ENCODE data around the gene RAPGEF3. TPM values are rescaled to one million over a fixed set of nuclear protein-coding genes. Genes with fewer than 3 reads are reported as not detected.

RAPGEF3 gene
- total and polyA plus RNA-seq, 2 donors (not counting 1 experiment from before 2014, with no cell fraction given), result 1.8 to 5.2 TPM

DNA sequence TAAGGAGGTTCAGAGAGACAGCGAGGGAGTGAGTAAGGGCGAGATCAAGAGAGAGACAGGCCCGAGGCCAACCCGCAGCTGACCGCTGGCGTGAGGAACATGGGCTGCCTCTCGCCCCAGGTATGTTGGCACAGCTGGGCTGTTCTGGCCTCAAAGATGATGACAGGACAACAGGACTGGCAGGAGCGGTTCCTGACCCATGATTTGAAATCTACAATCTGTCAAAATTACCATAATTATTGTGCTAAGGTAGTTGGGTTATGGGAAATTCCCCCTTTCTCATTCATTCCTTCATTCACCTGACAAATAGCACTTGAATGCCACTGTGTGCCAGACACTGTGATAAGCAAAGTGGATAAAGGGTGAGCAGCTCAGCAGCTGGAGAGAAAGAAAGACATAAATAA, 28.3 kb downstream of the RAPGEF3 start:
- CTCF ChIA-PET, result interaction anchor here (0.7 to 11.6 kb wide), 5 partner anchors 12 to 37 kb away, joined by 3 to 130 read pairs (median 3); no protein-coding TSS in a partner anchor
- Mint-ChIP-seq H3K27me3 (no peaks in the 10 kb centered on the region), H3K9me3 (ENCODE audit: insufficient read depth) (no peaks in the 10 kb centered on the region), H3K27ac (no peak overlapping the region), H3K4me1 (peaks cover 15% of the 10 kb centered on the region), H3K4me3 (no peak overlapping the region)
- H3K9ac ChIP-seq (ENCODE audit: low read length), result no peak overlapping the region
- no peak overlapping the region for H3K4me2 ChIP-seq (replicated peaks; ENCODE audit: low read depth, low read length, poor library complexity, severe bottlenecking)
- no peaks in the 10 kb centered on the region for H3K79me2 ChIP-seq (ENCODE audit: control insufficient read depth, insufficient read depth, low read length)
- POLR2A ChIA-PET, result no interaction called here
- H3K27ac ChIP-seq (ENCODE audit: low read length in 2 of 2), result no peak overlapping the region
- H3K27me3 ChIP-seq (replicated peaks in 1 of 4; ENCODE audit: control extremely low read depth in 1 of 4, control insufficient read depth in 3 of 4, insufficient read depth in 4 of 4, low read length in 3 of 4), result no peaks in the 10 kb centered on the region
- peaks cover 0 to under 1% of the 10 kb centered on the region in 2 experiments for H3K36me3 ChIP-seq (replicated peaks in 1 of 2; ENCODE audit: control extremely low read depth in 1 of 2, control insufficient read depth in 1 of 2, extremely low read depth in 1 of 2, insufficient read depth in 2 of 2, low read length in 1 of 2)
- ATAC-seq (ENCODE audit: low read depth) (no peak), DNase-seq (no peak)
- no peak overlapping the region for H2AFZ ChIP-seq (ENCODE audit: insufficient read depth, low read depth, low read length, poor library complexity, severe bottlenecking)
- no peaks in the 10 kb centered on the region for H4K20me1 ChIP-seq (ENCODE audit: control insufficient read depth, insufficient read depth, low read length, poor library complexity, severe bottlenecking)
- 100% methylated on average over 2 of the region's 8 CpGs for WGBS (ENCODE audit: insufficient coverage)
- no peak overlapping the region for H3K4me3 ChIP-seq (ENCODE audit: control extremely low read depth in 1 of 5, extremely low read depth in 1 of 5, insufficient read depth in 1 of 5, low read depth in 2 of 5, low read length in 4 of 5)
- peaks cover 9 to 17% of the 10 kb centered on the region in 2 donors for H3K4me1 ChIP-seq (ENCODE audit: control insufficient read depth in 2 of 2, insufficient read depth in 2 of 2, low read length in 2 of 2)
- intact Hi-C loops (cut with micrococcal nuclease), result no loop called here
- no peaks in the 10 kb centered on the region for H3K9me3 ChIP-seq (ENCODE audit: control extremely low read depth in 1 of 3, control insufficient read depth in 2 of 3, insufficient read depth in 1 of 3, low read length in 2 of 3)
- TF ChIP-seq, protein P1, sequence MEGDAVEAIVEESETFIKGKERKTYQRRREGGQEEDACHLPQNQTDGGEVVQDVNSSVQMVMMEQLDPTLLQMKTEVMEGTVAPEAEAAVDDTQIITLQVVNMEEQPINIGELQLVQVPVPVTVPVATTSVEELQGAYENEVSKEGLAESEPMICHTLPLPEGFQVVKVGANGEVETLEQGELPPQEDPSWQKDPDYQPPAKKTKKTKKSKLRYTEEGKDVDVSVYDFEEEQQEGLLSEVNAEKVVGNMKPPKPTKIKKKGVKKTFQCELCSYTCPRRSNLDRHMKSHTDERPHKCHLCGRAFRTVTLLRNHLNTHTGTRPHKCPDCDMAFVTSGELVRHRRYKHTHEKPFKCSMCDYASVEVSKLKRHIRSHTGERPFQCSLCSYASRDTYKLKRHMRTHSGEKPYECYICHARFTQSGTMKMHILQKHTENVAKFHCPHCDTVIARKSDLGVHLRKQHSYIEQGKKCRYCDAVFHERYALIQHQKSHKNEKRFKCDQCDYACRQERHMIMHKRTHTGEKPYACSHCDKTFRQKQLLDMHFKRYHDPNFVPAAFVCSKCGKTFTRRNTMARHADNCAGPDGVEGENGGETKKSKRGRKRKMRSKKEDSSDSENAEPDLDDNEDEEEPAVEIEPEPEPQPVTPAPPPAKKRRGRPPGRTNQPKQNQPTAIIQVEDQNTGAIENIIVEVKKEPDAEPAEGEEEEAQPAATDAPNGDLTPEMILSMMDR (IDR thresholded peaks at IDR 0.05), result no peak
- TF ChIP-seq EZH2 (IDR thresholded peaks at IDR 0.05; ENCODE audit: borderline replicate concordance, insufficient read depth, low read depth, low read length, poor library complexity, severe bottlenecking), result no peak

DNA sequence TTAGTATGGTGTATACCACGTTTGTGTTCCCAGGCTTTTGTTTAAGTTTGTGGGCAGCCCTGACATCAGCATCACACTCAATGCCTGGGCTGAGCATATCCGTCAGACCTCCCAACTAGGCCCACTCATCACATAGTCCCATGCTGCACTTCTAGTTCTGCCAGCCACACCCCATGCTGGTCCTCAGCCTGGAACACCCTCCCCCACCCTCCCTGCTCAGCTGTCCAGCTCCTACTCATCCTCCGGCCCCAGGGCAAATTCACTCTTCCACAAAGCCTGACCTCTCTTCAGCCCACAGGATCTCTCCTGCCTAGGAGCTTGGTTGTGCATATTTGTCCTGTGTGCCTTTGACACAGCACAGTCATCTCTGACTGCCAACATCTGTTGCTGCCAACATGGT, 29.4 kb downstream of the RAPGEF3 start:
- DNase-seq (no peak), ATAC-seq (ENCODE audit: low read depth) (no peak)
- Mint-ChIP-seq H3K27me3 (no peaks in the 10 kb centered on the region), H3K4me1 (peaks cover 19% of the 10 kb centered on the region), H3K27ac (no peak overlapping the region), H3K9me3 (ENCODE audit: insufficient read depth) (no peaks in the 10 kb centered on the region), H3K4me3 (no peak overlapping the region)
- Histone ChIP-seq H3K79me2 (ENCODE audit: control insufficient read depth, insufficient read depth, low read length) (no peaks in the 10 kb centered on the region), H3K27ac (ENCODE audit: low read length in 2 of 2) (no peak overlapping the region), H3K36me3 (replicated peaks in 1 of 2; ENCODE audit: control extremely low read depth in 1 of 2, control insufficient read depth in 1 of 2, extremely low read depth in 1 of 2, insufficient read depth in 2 of 2, low read length in 1 of 2) (peaks cover 0 to 5% of the 10 kb centered on the region in 2 experiments), H3K4me3 (ENCODE audit: control extremely low read depth in 1 of 5, extremely low read depth in 1 of 5, insufficient read depth in 1 of 5, low read depth in 2 of 5, low read length in 4 of 5) (no peak overlapping the region), H3K27me3 (replicated peaks in 1 of 4; ENCODE audit: control extremely low read depth in 1 of 4, control insufficient read depth in 3 of 4, insufficient read depth in 4 of 4, low read length in 3 of 4) (no peaks in the 10 kb centered on the region), H3K4me2 (replicated peaks; ENCODE audit: low read depth, low read length, poor library complexity, severe bottlenecking) (no peak overlapping the region), H3K9me3 (ENCODE audit: control extremely low read depth in 1 of 3, control insufficient read depth in 2 of 3, insufficient read depth in 1 of 3, low read length in 2 of 3) (no peaks in the 10 kb centered on the region), H4K20me1 (ENCODE audit: control insufficient read depth, insufficient read depth, low read length, poor library complexity, severe bottlenecking) (no peaks in the 10 kb centered on the region), H3K4me1 (ENCODE audit: control insufficient read depth in 2 of 2, insufficient read depth in 2 of 2, low read length in 2 of 2) (peaks cover 9 to 17% of the 10 kb centered on the region in 2 donors), H3K9ac (ENCODE audit: low read length) (no peak overlapping the region), H2AFZ (ENCODE audit: insufficient read depth, low read depth, low read length, poor library complexity, severe bottlenecking) (no peak overlapping the region)
- CTCF ChIA-PET, result interaction anchor here (11.6 kb wide), 1 partner anchor 13 kb away, joined by 130 read pairs; no protein-coding TSS in a partner anchor
- POLR2A ChIA-PET, result no interaction called here
- intact Hi-C loops (cut with micrococcal nuclease), result no loop called here
- no peak for TF ChIP-seq EZH2 (IDR thresholded peaks at IDR 0.05; ENCODE audit: borderline replicate concordance, insufficient read depth, low read depth, low read length, poor library complexity, severe bottlenecking)
- TF ChIP-seq, protein P1 (IDR thresholded peaks at IDR 0.05), result no peak
- WGBS (ENCODE audit: insufficient coverage), result 94% methylated on average over 3 of the region's 3 CpGs
